Activated CD4-positive, alpha-beta T cell treated with anti-CD3 and anti-CD28 coated beads for 24 hours (primary cell): ENCODE results near the gene TACR1.

ENCODE experiments used
- DNase-seq, 2 donors: peaks; one replicate each; pipeline ENCODE4 v3.0.0-alpha.2; 2020; ENCODE audit warnings: low read depth in 2 of 2

TACR1 gene

DNA sequence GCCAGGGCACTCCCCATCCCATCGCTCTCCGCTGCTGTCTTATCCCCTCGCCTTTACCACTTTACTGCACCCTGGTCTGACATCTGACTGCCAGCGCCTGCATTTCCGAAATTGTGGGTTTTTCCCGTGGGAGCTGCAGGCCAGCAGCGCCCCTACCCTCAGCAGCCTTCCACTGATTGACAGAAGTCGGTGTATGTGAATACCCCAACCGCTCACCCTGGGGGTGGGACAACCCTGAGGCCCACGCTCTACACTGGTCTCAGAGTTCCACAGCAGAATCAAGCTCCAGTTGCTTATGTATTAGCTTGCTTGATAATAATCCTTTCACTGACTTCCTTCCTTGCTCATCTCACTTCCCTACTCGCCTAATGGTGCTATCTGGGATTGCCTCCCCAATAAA lies 178.8 kb downstream of the TACR1 start:
- no peak for DNase-seq

DNA sequence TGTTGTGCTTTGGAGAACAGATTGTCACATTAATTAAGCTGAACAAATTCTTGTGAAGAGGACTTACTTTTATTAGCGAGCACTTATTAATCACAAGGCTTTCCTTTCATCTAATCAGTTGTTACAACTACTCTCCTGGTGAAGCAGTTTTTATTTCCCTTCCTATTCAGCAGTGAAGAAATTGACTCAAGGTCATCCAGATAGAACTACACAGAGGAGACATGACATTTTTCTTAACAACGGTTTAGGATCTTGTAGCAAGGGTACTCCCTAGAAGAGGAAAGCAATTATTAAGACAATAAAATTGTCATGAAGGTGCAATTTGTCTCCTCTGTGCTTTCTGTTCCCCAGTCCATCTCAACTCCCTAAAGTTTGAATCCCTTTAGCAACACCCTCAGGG lies 179.5 kb downstream of the TACR1 start:
- no peak for DNase-seq

DNA sequence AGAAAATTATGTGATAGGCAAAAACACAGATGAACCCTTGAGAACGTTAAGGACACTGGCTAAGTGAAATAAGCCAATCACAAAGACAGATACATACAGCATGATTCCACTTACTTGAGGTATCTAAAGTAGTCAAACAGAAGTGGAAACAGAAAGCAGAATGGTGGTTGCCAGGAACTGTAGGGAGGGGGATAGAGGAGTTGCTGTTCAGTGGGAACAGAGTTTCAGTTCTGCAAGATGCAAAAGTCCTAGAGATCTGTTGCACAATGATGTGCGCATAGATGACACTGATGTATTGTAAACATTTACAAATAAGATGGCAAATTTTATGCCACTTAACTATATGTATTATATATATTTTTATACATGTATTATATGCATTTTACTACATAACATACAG lies 181.2 kb downstream of the TACR1 start:
- no peak for DNase-seq

DNA sequence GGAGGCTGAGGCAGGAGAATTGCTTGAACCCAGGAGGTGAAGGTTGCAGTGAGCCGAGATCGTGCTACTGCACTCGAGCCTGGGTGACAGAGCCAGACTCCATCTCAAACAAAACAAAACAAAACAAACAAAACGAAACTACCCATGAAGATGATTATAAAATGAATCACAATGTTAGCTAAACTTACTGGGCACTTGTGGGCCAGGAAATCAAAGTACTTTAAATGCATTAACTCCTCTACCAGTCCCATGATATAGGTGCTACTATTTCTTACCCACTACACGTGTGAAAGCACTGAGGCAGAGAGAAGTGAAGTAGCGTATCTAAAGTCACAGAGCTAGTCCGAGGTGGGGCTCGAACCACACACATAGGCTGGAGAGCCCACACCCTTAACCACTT lies 187.2 kb downstream of the TACR1 start:
- no peak for DNase-seq

DNA sequence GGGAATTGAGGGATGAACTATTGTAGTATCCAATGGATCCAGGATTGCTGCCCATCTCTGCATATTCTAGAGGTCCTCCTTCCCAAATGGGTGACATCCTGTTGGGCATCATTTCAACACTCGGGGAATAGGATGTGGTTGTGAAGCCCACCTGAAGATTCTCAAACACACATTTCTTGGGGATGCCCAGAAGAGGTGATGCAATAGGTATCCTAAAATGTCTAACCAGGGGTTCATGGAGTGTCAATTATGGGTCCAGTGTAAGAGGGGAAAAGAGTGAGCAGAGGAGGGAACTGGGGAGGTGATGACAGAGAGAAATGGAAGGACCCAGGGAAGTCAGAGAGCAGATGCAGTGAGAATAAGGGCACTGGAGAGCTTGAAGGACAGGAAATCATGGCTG lies 188.7 kb downstream of the TACR1 start:
- no peak for DNase-seq

DNA sequence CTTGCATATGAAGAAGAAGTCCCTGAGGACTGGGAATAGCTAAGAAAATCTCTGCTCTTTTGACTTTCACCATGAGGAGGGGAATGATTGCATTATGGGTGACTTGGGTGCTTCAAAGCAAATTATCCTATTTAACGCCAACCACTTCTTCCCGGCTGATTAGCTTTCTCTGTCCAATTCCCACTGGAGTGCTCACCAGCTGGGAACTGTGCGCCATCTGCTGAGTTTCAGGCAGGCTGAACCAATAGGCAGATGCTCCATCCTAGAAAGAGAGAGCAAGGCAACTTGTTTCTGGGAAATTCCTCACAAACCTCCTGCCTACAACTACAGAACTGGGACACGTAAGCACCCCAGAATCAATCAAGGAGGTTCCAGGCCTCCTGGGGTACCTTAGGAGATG lies 191.5 kb downstream of the TACR1 start:
- DNase-seq = no peak

DNA sequence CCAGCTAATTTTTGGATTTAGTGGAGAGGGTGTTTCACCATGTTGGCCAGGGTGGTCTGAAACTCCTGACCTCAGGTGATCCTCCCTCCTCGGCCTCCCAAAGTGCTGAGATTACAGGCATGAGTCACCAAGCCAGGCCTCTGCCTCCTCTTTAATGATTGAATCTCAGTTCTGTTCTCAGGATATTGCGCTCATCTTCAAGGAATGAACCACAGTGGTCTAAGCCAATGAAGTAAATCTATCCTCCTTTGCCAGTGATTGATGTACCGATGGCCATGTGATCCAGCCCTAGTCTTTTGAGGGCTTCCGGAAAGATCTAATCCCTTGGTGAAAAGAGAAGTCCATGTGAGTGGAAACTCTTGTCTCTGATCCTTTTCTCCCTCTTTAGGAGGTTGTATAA lies 192.3 kb downstream of the TACR1 start:
- DNase-seq = no peak

DNA sequence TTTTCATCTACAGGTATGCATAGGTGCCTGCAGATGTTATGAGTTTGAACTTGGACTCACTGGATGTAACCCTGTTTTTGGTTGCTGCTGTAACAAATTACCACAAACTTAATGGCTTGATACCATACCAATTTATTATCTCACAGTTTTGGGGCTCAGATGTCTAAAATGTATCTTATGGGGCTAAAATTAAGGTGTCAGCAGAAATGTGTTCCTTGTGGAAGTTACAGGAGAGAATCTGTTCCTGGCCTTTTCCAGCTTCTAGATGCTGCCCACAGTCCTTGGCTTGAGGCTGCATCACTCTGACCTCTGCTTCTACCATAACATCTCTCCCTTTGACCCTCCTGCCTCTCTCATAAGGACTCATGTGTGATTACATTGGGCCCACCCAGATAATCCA lies 193.3 kb downstream of the TACR1 start:
- DNase-seq = no peak

DNA sequence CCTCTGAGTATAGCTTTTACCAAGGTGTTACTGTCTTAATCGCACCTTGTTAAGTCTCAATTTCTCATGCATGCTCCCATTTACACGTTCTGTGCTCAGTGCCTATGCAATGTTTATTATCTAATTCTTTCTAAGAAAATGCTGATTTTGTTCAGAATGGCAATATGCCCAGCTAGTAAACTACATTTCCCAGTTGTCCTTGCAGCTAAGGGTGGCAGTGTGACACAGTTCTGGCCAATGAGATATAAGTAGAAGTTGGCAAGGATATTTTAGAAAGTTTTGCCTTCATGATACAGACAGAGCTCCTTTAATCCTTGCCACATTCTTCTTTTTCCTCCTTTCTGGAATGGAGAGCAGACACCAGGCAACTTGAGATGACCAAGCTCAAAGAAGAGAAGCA lies 195.5 kb downstream of the TACR1 start:
- DNase-seq = no peak

DNA sequence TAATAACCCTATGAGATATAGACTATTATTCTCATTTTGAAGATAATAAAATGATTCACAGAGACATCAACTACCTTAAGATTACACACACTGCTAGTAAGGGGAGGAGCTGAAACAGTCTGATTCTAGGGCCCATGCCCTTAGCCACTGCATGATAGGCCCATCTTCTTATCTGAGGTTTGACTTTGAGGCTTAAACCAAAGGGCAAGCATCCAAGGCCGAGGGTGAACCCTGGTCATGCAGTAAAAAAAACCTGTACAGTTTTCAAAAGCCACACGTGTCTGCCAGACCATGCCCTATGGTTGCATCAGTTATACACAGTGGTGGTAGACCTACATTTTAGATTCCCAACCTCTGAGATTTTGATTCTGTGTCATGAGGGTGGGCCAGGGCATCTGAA lies 196.0 kb downstream of the TACR1 start:
- no peak for DNase-seq

DNA sequence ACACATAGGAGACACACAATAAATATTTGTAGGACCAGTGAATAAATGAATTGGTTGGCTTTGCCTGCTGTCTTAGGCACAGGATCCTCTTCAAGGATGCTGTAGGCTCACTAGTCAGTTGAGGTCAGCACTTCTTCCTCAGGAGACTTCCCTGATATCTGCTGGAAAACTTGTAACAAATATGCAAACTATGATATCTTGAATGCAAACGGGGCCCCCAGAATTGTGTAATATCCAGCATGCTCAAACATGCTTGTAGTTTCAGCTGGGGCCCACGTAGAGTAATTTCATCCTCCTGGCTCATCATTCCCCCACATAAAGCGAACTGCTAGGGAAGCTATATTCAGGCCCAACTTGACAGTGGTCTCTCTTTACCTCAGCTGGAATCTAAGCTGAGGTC lies 197.3 kb downstream of the TACR1 start:
- no peak for DNase-seq

DNA sequence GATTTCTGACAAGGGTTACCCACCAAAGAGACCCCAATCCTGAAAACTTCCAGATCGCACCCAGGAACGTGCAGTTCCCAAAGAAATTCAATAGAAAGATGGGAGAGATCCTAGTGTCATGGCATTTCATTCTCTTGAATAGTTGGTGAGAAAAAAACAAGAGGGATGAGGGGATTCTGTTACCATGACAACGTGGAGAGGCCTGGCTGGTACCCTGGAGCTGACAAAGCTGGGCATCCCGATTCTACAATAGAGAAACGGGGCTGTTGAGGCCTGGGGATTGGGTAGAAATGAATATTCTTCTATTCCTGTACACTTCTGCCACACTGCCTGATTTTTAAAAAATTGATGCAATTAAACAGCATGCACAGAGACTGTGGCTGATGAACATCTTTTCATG lies 199.9 kb downstream of the TACR1 start:
- no peak for DNase-seq
